Measurements from ENCODE around the gene KLHL21. TPM values are rescaled to one million over a fixed set of nuclear protein-coding genes. Genes with fewer than 3 reads are reported as not detected.
"Not testable (repeated sequence)": the region's sequence is repeated elsewhere in the genome, so short reads cannot be mapped to it uniquely, and the experiment has no call there.

The KLHL21 gene
- total RNA-seq, 1 experiment from 2014 or later = 27.5 TPM

GRCh38 chr1:6569033-6569432 lies 33.6 kb downstream of the KLHL21 start:
- Histone ChIP-seq H3K27me3 (ENCODE audit: insufficient read depth, low read length) (peaks cover 13% of the 10 kb centered on the region; the same call in 1 of the 2 replicates), H3K36me3 (ENCODE audit: control insufficient read depth in 1 of 2, insufficient read depth in 2 of 2, low read length in 2 of 2) (no peaks in the 10 kb centered on the region), H3K9me3 (ENCODE audit: control insufficient read depth in 1 of 2, insufficient read depth in 1 of 2, low read depth in 1 of 2, low read length in 2 of 2) (no peaks in the 10 kb centered on the region), H3K9ac (ENCODE audit: low read length) (no peak overlapping the region), H3K4me1 (ENCODE audit: control insufficient read depth in 1 of 2, insufficient read depth in 2 of 2, low read length in 2 of 2) (no peaks in the 10 kb centered on the region), H3K4me2 (ENCODE audit: low read length) (no peak overlapping the region), H3K4me3 (replicated peaks in 1 of 2; ENCODE audit: low read depth in 1 of 2, low read length in 2 of 2) (no peak overlapping the region), H4K20me1 (ENCODE audit: insufficient read depth) (no peaks in the 10 kb centered on the region), H3K79me2 (ENCODE audit: insufficient read depth, low read length) (no peaks in the 10 kb centered on the region), H3K27ac (ENCODE audit: low read depth, low read length) (no peak overlapping the region), H3K9me2 (ENCODE audit: insufficient read depth) (no peaks in the 10 kb centered on the region), H2AFZ (ENCODE audit: low read depth, low read length, poor library complexity, severe bottlenecking) (no peak overlapping the region)
- CTCF ChIA-PET = no interaction called here
- POLR2A ChIA-PET = no interaction called here
- DNase-seq (ENCODE audit: low read depth, low spot score) (no peak), ATAC-seq (no peak)
- TF ChIP-seq EZH2 (IDR thresholded peaks at IDR 0.05) (no peak), EGR1 (IDR thresholded peaks at IDR 0.05; ENCODE audit: low read depth) (no peak)
- TF ChIP-seq, protein P1, sequence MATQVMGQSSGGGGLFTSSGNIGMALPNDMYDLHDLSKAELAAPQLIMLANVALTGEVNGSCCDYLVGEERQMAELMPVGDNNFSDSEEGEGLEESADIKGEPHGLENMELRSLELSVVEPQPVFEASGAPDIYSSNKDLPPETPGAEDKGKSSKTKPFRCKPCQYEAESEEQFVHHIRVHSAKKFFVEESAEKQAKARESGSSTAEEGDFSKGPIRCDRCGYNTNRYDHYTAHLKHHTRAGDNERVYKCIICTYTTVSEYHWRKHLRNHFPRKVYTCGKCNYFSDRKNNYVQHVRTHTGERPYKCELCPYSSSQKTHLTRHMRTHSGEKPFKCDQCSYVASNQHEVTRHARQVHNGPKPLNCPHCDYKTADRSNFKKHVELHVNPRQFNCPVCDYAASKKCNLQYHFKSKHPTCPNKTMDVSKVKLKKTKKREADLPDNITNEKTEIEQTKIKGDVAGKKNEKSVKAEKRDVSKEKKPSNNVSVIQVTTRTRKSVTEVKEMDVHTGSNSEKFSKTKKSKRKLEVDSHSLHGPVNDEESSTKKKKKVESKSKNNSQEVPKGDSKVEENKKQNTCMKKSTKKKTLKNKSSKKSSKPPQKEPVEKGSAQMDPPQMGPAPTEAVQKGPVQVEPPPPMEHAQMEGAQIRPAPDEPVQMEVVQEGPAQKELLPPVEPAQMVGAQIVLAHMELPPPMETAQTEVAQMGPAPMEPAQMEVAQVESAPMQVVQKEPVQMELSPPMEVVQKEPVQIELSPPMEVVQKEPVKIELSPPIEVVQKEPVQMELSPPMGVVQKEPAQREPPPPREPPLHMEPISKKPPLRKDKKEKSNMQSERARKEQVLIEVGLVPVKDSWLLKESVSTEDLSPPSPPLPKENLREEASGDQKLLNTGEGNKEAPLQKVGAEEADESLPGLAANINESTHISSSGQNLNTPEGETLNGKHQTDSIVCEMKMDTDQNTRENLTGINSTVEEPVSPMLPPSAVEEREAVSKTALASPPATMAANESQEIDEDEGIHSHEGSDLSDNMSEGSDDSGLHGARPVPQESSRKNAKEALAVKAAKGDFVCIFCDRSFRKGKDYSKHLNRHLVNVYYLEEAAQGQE (IDR thresholded peaks at IDR 0.05; ENCODE audit: low read depth) = no peak
- RAD21 ChIA-PET (ENCODE audit: low non-redundant PET in 1 of 2, low total read pairs in 2 of 2, uncharacterized antibody in 2 of 2, unreplicated experiment in 2 of 2) = no interaction called here
- BruUV-seq (replicated peaks) = no TSS peak
- intact Hi-C loops (cut with micrococcal nuclease) = no loop called here

DNA sequence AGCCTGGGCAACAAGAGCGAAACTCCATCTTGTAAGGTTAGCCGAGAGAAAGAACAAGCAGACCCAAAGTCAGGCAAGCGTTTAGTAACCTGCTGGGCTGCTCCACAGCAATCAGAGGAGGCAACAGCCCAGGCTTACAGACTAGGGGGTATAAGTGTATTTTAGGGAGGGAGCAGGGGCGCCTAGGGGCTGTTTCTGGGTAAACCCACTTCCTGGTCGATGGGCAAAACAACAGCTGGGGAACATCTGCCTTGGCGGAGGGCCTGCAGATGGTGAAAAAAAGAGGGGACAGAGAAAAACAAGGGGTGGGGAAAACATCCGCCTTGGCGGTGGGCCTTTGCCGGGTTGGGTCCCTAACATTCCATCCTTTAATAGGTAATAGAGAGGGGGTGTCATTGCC lies 42.4 kb downstream of the KLHL21 start:
- intact Hi-C loops (cut with micrococcal nuclease) = no loop called here
- ChIA-PET CTCF (no interaction called here), RAD21 (ENCODE audit: low non-redundant PET in 1 of 2, low total read pairs in 2 of 2, uncharacterized antibody in 2 of 2, unreplicated experiment in 2 of 2) (no interaction called here), POLR2A (no interaction called here)
- no peaks in the 10 kb centered on the region for H4K20me1 ChIP-seq (ENCODE audit: insufficient read depth)
- ATAC-seq = no peak
- H3K4me3 ChIP-seq (replicated peaks in 1 of 2; ENCODE audit: low read depth in 1 of 2, low read length in 2 of 2) = no peak overlapping the region
- no peaks in the 10 kb centered on the region; a peak in 1 of 4 replicates for H3K4me1 ChIP-seq (ENCODE audit: control insufficient read depth in 1 of 2, insufficient read depth in 2 of 2, low read length in 2 of 2)
- TF ChIP-seq EZH2 (IDR thresholded peaks at IDR 0.05) = no peak
- TF ChIP-seq, protein P2, sequence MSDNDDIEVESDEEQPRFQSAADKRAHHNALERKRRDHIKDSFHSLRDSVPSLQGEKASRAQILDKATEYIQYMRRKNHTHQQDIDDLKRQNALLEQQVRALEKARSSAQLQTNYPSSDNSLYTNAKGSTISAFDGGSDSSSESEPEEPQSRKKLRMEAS (IDR thresholded peaks at IDR 0.05) = no peak
- no peak for TF ChIP-seq YY1 (IDR thresholded peaks at IDR 0.05; ENCODE audit: extremely low read depth, insufficient replicate concordance, low read depth, low read length)
- TF ChIP-seq FOSL1 (IDR thresholded peaks at IDR 0.05; ENCODE audit: low read depth) = no peak
- no peak for TF ChIP-seq POLR2AphosphoS5 (IDR thresholded peaks at IDR 0.05; ENCODE audit: low read depth, low read length)
- TF ChIP-seq, protein P3, sequence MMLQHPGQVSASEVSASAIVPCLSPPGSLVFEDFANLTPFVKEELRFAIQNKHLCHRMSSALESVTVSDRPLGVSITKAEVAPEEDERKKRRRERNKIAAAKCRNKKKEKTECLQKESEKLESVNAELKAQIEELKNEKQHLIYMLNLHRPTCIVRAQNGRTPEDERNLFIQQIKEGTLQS (IDR thresholded peaks at IDR 0.05) = no peak
- TF ChIP-seq POLR2A (IDR thresholded peaks at IDR 0.05; ENCODE audit: borderline replicate concordance, extremely low read depth, insufficient read depth, insufficient read length) = no peak
- no peak for TF ChIP-seq SIN3A (IDR thresholded peaks at IDR 0.05; ENCODE audit: low read depth)
- TF ChIP-seq ELF1 (IDR thresholded peaks at IDR 0.05; ENCODE audit: borderline replicate concordance, low read depth) = no peak
- H3K27ac ChIP-seq (ENCODE audit: low read depth, low read length) = no peak overlapping the region
- no peaks in the 10 kb centered on the region for H3K79me2 ChIP-seq (ENCODE audit: insufficient read depth, low read length)
- no TSS peak for BruUV-seq (replicated peaks)
- H3K9me3 ChIP-seq (ENCODE audit: control insufficient read depth in 1 of 2, insufficient read depth in 1 of 2, low read depth in 1 of 2, low read length in 2 of 2) = no peaks in the 10 kb centered on the region
- no peak overlapping the region for H3K4me2 ChIP-seq (ENCODE audit: low read length)
- H3K9ac ChIP-seq (ENCODE audit: low read length) = no peak overlapping the region
- no peak overlapping the region for H2AFZ ChIP-seq (ENCODE audit: low read depth, low read length, poor library complexity, severe bottlenecking)
- peaks cover 6% of the 10 kb centered on the region; the same call in 1 of the 2 replicates for H3K27me3 ChIP-seq (ENCODE audit: insufficient read depth, low read length)
- no peaks in the 10 kb centered on the region for H3K36me3 ChIP-seq (ENCODE audit: control insufficient read depth in 1 of 2, insufficient read depth in 2 of 2, low read length in 2 of 2)
- no peak for DNase-seq (ENCODE audit: low read depth, low spot score)
- no peaks in the 10 kb centered on the region for H3K9me2 ChIP-seq (ENCODE audit: insufficient read depth)

DNA sequence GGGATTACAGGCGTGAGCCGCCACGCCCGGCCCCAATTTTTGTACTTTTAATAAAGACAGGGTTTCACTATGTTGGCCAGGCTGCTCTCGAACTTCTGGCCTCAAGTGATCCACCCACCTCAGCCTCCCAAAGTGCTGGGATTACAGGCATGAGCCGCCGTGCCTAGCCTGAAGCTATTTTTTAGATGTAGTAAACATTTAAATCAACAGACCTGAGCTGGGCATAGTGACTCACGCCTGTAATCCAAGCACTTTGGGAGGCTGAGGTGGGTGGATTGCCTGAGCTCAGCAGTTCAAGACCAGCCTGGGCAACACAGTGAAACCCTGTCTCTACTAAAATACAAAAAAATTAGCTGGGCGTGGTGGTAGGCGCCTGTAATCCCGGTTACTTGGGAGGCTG lies 43.5 kb downstream of the KLHL21 start:
- H3K36me3 ChIP-seq (ENCODE audit: control insufficient read depth in 1 of 2, insufficient read depth in 2 of 2, low read length in 2 of 2); POLR2A ChIA-PET; intact Hi-C loops (cut with micrococcal nuclease); H3K9me3 ChIP-seq (ENCODE audit: control insufficient read depth in 1 of 2, insufficient read depth in 1 of 2, low read depth in 1 of 2, low read length in 2 of 2); H3K79me2 ChIP-seq (ENCODE audit: insufficient read depth, low read length); H3K4me2 ChIP-seq (ENCODE audit: low read length); H3K4me3 ChIP-seq (replicated peaks in 1 of 2; ENCODE audit: low read depth in 1 of 2, low read length in 2 of 2); H3K9ac ChIP-seq (ENCODE audit: low read length); H4K20me1 ChIP-seq (ENCODE audit: insufficient read depth); BruUV-seq (replicated peaks); H3K4me1 ChIP-seq (ENCODE audit: control insufficient read depth in 1 of 2, insufficient read depth in 2 of 2, low read length in 2 of 2); DNase-seq (ENCODE audit: low read depth, low spot score); RAD21 ChIA-PET (ENCODE audit: low non-redundant PET in 1 of 2, low total read pairs in 2 of 2, uncharacterized antibody in 2 of 2, unreplicated experiment in 2 of 2); H3K9me2 ChIP-seq (ENCODE audit: insufficient read depth); H2AFZ ChIP-seq (ENCODE audit: low read depth, low read length, poor library complexity, severe bottlenecking); H3K27ac ChIP-seq (ENCODE audit: low read depth, low read length); CTCF ChIA-PET; H3K27me3 ChIP-seq (ENCODE audit: insufficient read depth, low read length); ATAC-seq: not testable (repeated sequence)
